Nephron (organoid): Measurements from ENCODE around the gene GABRR2.
A peak's percentile ranks its signal among the peaks of the same experiment; 100 is the strongest.
"Not testable (repeated sequence)": the region's sequence is repeated elsewhere in the genome, so short reads cannot be mapped to it uniquely, and the experiment has no call there.

ENCODE experiments used
- H3K27ac Mint-ChIP-seq, 3 experiments: 2 replicates each; pipeline ENCODE4 v1.8.0; 2020; ENCODE audit warnings: mixed read lengths in 3 of 3, mild to moderate bottlenecking in 2 of 3, moderate library complexity in 1 of 3
- H3K27me3 Mint-ChIP-seq: 2 replicates; pipeline ENCODE4 v1.8.0; 2021; ENCODE audit warnings: low read depth, mild to moderate bottlenecking, moderate library complexity, mixed read lengths
- H3K36me3 Mint-ChIP-seq: 2 replicates; pipeline ENCODE4 v1.8.0; 2020; ENCODE audit warnings: low read depth, mixed read lengths
- H3K4me1 Mint-ChIP-seq: 2 replicates; pipeline ENCODE4 v1.8.0; 2020; ENCODE audit warnings: mixed read lengths
- H3K4me3 Mint-ChIP-seq, 3 experiments: 2 replicates each; pipeline ENCODE4 v1.8.0; 2020; ENCODE audit warnings: mild to moderate bottlenecking in 3 of 3, mixed read lengths in 3 of 3, moderate library complexity in 2 of 3
- H3K9me3 Mint-ChIP-seq: 2 replicates; pipeline ENCODE4 v1.8.0; 2020; ENCODE audit warnings: mixed read lengths
- TF ChIP-seq, protein P1 (sequence below), 3 experiments: fragments of 200-600 bp; sonication (generic); IDR thresholded peaks; one replicate each; pipeline ENCODE4 v1.5.0; 2021; ENCODE audit warnings: antibody characterized with exemption in 3 of 3; ENCODE audit not compliant: unreplicated experiment in 3 of 3

GABRR2 gene

DNA sequence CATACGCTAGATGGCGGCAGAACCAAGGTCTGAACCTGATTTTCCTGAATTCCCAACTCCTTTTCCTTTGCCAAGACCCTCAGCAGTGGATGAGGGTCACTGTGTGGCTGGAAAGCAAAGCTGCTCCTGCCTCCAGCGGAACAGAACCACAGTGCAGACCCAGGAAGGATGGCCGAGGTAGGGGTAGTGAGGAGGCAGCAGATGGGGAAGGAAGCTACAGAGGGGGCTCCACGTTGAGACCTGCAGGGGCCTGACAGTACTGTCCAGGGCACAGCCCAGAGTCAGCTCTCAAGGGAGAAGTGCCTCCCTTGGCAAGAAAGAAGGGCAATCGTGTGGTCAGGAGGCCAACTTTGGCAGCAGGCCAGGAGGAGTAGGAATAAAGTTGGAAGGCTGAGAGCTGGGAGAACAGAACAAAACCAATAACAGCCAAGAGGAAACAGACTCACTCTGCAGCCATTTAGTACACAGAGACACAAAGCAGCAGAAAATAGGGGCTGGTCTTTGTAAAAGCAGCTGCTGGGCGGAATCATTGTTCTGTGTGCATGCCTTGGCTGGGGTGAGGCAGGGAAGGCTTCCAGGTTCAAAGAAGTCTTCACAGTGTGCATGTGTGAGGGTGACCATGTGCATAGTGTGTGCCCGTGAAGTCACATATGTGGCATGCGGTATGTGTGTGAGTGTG, 3.1 kb downstream of the GABRR2 start:
- peak overlapping the region; percentile 96 to 98 (median 98) for H3K27ac Mint-ChIP-seq
- TF ChIP-seq, protein P1, sequence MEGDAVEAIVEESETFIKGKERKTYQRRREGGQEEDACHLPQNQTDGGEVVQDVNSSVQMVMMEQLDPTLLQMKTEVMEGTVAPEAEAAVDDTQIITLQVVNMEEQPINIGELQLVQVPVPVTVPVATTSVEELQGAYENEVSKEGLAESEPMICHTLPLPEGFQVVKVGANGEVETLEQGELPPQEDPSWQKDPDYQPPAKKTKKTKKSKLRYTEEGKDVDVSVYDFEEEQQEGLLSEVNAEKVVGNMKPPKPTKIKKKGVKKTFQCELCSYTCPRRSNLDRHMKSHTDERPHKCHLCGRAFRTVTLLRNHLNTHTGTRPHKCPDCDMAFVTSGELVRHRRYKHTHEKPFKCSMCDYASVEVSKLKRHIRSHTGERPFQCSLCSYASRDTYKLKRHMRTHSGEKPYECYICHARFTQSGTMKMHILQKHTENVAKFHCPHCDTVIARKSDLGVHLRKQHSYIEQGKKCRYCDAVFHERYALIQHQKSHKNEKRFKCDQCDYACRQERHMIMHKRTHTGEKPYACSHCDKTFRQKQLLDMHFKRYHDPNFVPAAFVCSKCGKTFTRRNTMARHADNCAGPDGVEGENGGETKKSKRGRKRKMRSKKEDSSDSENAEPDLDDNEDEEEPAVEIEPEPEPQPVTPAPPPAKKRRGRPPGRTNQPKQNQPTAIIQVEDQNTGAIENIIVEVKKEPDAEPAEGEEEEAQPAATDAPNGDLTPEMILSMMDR (IDR thresholded peaks at IDR 0.05; ENCODE audit: unreplicated experiment in 3 of 3) = peak; percentile 55 to 59 (median 59)
- H3K27me3 Mint-ChIP-seq = no peaks in the 10 kb centered on the region
- no peaks in the 10 kb centered on the region for H3K9me3 Mint-ChIP-seq
- peaks cover 6% of the 10 kb centered on the region for H3K36me3 Mint-ChIP-seq
- peak overlapping the region; percentile 29 to 65 (median 49) for H3K4me3 Mint-ChIP-seq
- H3K4me1 Mint-ChIP-seq = peaks cover 52% of the 10 kb centered on the region

DNA sequence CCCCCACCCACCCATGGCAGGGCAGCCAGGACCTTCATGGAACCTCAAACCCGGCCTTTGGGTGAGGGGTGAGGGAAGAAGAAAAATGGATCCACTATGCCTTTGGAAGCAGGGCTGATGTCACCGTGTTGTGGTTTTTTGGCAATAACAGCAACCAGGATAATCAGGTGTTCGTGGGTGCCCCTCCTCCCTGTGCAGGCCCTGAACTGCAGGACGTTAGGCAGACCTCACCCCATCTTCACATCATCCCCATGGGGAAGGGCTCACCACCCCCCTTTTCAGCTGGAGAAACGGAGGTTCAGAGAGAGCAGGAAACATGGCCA, 3.6 kb downstream of the GABRR2 start:
- Mint-ChIP-seq H3K4me1 (peaks cover 52% of the 10 kb centered on the region), H3K9me3 (no peaks in the 10 kb centered on the region), H3K4me3 (no peak overlapping the region), H3K36me3 (peaks cover 6% of the 10 kb centered on the region), H3K27ac (peak overlapping the region; percentile 96 to 98 (median 98)), H3K27me3 (no peaks in the 10 kb centered on the region)
- TF ChIP-seq, protein P1 (IDR thresholded peaks at IDR 0.05; ENCODE audit: unreplicated experiment in 3 of 3) = no peak

DNA sequence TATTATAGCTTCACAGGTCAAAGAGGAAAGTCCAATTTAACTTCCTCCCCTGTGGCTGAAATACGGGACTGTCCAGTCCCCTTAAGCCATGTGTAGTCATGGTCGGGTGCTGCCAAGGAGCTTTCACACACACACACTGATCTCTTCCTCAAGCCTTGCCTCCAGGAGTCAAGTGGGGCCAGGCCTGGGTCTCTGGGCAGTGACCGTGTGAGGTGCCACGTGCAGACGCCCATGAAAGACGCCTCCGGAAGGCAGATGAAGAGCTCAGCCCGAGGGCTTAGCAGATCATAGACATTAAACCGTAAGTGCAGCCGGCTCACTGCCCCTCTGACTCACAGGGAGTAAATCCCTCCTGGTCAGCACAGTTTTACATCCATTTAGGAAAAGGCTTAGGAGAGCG, 4.2 kb downstream of the GABRR2 start:
- no peak overlapping the region for H3K4me3 Mint-ChIP-seq
- no peaks in the 10 kb centered on the region for H3K27me3 Mint-ChIP-seq
- TF ChIP-seq, protein P1 (IDR thresholded peaks at IDR 0.05; ENCODE audit: unreplicated experiment in 3 of 3) = no peak
- no peaks in the 10 kb centered on the region for H3K9me3 Mint-ChIP-seq
- H3K4me1 Mint-ChIP-seq = peaks cover 49% of the 10 kb centered on the region
- H3K27ac Mint-ChIP-seq = peak overlapping the region; percentile 7 to 98 (median 64)
- peaks cover 3% of the 10 kb centered on the region for H3K36me3 Mint-ChIP-seq

DNA sequence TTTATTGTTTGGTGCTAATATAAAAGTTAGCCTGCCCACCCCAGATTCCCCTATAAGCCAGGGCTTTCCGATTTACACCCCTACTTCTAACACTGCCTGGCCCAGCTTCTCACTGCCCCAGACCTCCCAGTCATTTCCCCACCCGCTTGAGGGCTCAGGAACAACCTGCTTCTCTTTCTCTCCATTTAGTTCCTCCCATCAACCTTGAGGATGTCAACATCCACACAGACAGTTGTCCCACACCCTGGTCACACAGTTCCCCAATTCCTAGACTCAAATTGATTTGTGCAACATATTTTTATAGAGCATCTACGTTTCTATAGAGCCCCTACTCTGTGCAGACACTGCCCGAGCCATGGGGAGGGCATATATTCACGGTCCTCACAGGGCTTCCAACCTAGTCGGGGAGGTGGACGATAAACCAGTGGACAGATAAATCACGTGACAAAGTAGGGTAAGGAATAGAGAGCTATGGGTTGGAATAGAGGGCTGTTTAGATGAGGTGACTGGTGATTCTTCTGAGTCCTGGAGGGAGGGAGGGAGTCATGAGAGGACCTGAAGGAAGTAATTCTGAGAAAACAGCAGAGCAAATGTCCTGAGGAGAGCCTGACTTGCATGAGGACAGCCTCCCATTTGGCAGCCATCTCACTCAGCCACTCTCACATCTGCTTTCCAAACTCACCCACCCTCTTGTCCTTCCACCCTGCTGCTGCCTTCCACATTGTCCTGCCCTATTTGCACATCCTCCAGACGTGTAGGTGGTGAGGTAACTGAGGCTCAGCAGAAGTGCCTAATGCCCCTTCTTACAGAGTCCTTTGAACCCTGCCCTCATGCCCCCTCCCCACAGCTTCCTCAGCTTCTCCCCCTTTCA, 6.3 kb downstream of the GABRR2 start:
- Mint-ChIP-seq H3K4me3 (no peak overlapping the region), H3K4me1 (peaks cover 32% of the 10 kb centered on the region), H3K36me3 (no peaks in the 10 kb centered on the region), H3K27me3 (peaks cover 4% of the 10 kb centered on the region), H3K9me3 (no peaks in the 10 kb centered on the region), H3K27ac (no peak overlapping the region)
- TF ChIP-seq, protein P1 (IDR thresholded peaks at IDR 0.05; ENCODE audit: unreplicated experiment in 3 of 3) = no peak

DNA sequence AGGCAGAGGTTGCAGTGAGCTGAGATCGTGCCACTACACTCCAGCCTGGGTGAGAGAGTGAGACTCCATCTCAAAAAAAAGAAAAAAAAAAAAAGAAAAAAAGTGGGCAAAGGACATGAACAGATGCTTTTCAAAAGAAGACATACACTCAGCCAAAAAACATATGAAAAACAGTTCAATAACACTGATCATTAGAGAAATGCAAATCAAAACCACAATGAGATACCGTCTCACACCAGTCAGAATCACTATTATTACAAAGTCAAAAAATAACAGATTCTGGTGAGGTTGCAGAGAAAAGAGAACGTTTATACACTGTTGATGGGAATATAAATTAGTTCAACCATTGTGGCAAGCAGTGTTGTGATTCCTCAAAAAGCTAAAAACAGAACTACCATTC, 10.6 kb downstream of the GABRR2 start:
- not testable (repeated sequence) for H3K4me1 Mint-ChIP-seq, H3K27ac Mint-ChIP-seq, H3K27me3 Mint-ChIP-seq, H3K36me3 Mint-ChIP-seq, H3K4me3 Mint-ChIP-seq
- peaks cover 10% of the 10 kb centered on the region for H3K9me3 Mint-ChIP-seq

DNA sequence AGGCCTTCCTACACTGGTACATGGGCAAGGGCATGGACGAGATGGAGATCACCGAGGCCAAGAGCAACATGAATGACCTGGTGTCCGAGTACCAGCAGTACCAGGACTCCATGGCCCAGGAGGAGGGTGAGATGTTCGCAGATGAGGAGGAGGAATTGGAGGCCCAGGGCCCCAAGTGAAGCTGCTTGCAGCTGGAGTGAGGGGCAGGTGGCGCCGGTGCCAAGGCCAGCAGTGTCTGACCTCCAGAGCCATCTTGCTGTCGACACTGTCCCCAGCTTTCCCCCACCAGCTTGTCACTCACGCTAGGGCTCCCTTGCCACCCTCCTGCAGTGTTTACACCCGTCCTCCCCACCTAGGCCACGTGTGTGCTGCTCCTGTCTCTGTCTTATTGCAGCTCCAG, 12.2 kb downstream of the GABRR2 start:
- Mint-ChIP-seq H3K9me3 (peaks cover 10% of the 10 kb centered on the region), H3K27ac (no peak overlapping the region), H3K4me3 (no peak overlapping the region), H3K27me3 (peaks cover 11% of the 10 kb centered on the region), H3K4me1 (peaks cover 21% of the 10 kb centered on the region), H3K36me3 (no peaks in the 10 kb centered on the region)
- TF ChIP-seq, protein P1 (IDR thresholded peaks at IDR 0.05; ENCODE audit: unreplicated experiment in 3 of 3) = no peak
